Astrocyte (in vitro differentiated cells and primary cell): ENCODE data around the gene CCDC142. TPM values are rescaled to one million over a fixed set of nuclear protein-coding genes. Genes with fewer than 3 reads are reported as not detected.

ENCODE experiments used
- DNase-seq: peaks from one replicate; pipeline ENCODE4 v3.0.0-alpha.2; 2010; ENCODE audit warnings: low read depth
- FAIRE-seq: peaks from 2 replicates; lab custom pipeline; 2011; peaks lifted over from hg19 to GRCh38; lab: Jason Lieb, UNC
- H2AFZ ChIP-seq: 2 replicates; pipeline ENCODE4 v1.6.0; 2012; ENCODE audit warnings: low read depth, low read length, inconsistent platforms
- H3K27ac ChIP-seq: 2 replicates; pipeline ENCODE4 v1.5.1; 2011; ENCODE audit warnings: low read depth, low read length, inconsistent platforms
- H3K27me3 ChIP-seq: 2 replicates; pipeline ENCODE4 v1.6.0; 2011; ENCODE audit warnings: low read length, inconsistent platforms; ENCODE audit not compliant: insufficient read depth
- H3K36me3 ChIP-seq: 2 replicates; pipeline ENCODE4 v1.5.1; 2011; ENCODE audit warnings: low read length, inconsistent platforms; ENCODE audit not compliant: insufficient read depth
- H3K4me1 ChIP-seq: 2 replicates; pipeline ENCODE4 v1.5.1; 2011; ENCODE audit warnings: low read length, inconsistent platforms; ENCODE audit not compliant: insufficient read depth
- H3K4me2 ChIP-seq: 2 replicates; pipeline ENCODE4 v1.6.0; 2012; ENCODE audit warnings: low read length, inconsistent platforms
- H3K4me3 ChIP-seq: 2 replicates; pipeline ENCODE4 v1.5.1; 2011; ENCODE audit warnings: low read depth, mild to moderate bottlenecking, low read length, inconsistent platforms; ENCODE audit not compliant: insufficient read depth
- H3K79me2 ChIP-seq: 2 replicates; pipeline ENCODE4 v1.6.0; 2012; ENCODE audit warnings: mild to moderate bottlenecking, low read length, inconsistent platforms; ENCODE audit not compliant: insufficient read depth
- H3K9ac ChIP-seq: 2 replicates; pipeline ENCODE4 v1.6.0; 2012; ENCODE audit warnings: mild to moderate bottlenecking, low read length, inconsistent platforms
- H3K9me3 ChIP-seq: 2 replicates; pipeline ENCODE4 v1.5.1; 2012; ENCODE audit warnings: low read depth, mild to moderate bottlenecking, low read length, inconsistent platforms; ENCODE audit not compliant: insufficient read depth
- H4K20me1 ChIP-seq: 2 replicates; pipeline ENCODE4 v1.6.0; 2012; ENCODE audit warnings: low read length, inconsistent platforms; ENCODE audit not compliant: insufficient read depth
- H3K27ac Mint-ChIP-seq: one replicate; pipeline ENCODE4 v1.8.0; 2021; ENCODE audit warnings: mild to moderate bottlenecking, mixed read lengths; ENCODE audit not compliant: unreplicated experiment
- H3K27me3 Mint-ChIP-seq: one replicate; pipeline ENCODE4 v1.8.0; 2021; ENCODE audit warnings: low read depth, mixed read lengths; ENCODE audit not compliant: unreplicated experiment
- H3K36me3 Mint-ChIP-seq: one replicate; pipeline ENCODE4 v1.8.0; 2021; ENCODE audit warnings: low read depth, mixed read lengths; ENCODE audit not compliant: unreplicated experiment
- H3K4me1 Mint-ChIP-seq: one replicate; pipeline ENCODE4 v1.8.0; 2021; ENCODE audit warnings: low read depth, mixed read lengths; ENCODE audit not compliant: unreplicated experiment
- H3K4me3 Mint-ChIP-seq: one replicate; pipeline ENCODE4 v1.8.0; 2021; ENCODE audit warnings: mild to moderate bottlenecking, moderate library complexity, mixed read lengths; ENCODE audit not compliant: unreplicated experiment
- H3K9me3 Mint-ChIP-seq: one replicate; pipeline ENCODE4 v1.8.0; 2021; ENCODE audit warnings: mild to moderate bottlenecking, mixed read lengths; ENCODE audit not compliant: unreplicated experiment
- EZH2 ChIP-seq: IDR thresholded peaks from 2 replicates; pipeline ENCODE4 v1.6.1; 2012; ENCODE audit warnings: mild to moderate bottlenecking, low read length, inconsistent platforms; ENCODE audit not compliant: insufficient read depth
- total RNA-seq: library from RNA; stranded (reverse); gene quantifications from 2 replicates; pipeline ENCODE4 v1.2.1, GENCODE V29; 2021
- TF ChIP-seq, protein P1 (sequence below): IDR thresholded peaks from 2 replicates; pipeline ENCODE4 v1.5.1; 2011; ENCODE audit warnings: low read depth, mild to moderate bottlenecking, inconsistent platforms, low read length, moderate library complexity; ENCODE audit not compliant: insufficient read depth

CCDC142 gene
- total RNA-seq, 1 donor from 2014 or later = 11.2 TPM

DNA sequence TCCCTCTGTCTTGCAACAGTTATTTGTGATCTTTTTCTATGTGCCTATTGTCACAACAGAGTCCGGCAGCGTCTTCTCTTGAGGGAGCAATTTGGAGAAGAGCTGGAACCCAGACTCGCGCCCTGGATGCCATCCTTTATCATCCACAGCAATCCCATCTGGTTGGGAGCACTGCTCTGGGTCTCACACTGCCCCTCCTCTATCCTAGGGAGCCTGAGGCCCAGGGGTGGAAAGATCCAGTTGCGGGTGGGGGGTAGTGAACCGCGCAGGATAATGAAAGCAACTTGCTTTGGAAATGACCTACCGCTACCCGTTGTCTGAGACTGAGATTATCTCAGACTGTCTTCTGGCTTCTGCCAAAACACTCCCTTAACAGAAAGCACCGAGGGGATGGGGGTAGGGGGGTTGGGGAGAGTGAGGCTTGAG lies 23.8 kb downstream of the CCDC142 start:
- no peaks in the 10 kb centered on the region for H3K9me3 ChIP-seq
- no peaks in the 10 kb centered on the region for H3K9me3 Mint-ChIP-seq
- no peak for TF ChIP-seq EZH2
- TF ChIP-seq, protein P1, sequence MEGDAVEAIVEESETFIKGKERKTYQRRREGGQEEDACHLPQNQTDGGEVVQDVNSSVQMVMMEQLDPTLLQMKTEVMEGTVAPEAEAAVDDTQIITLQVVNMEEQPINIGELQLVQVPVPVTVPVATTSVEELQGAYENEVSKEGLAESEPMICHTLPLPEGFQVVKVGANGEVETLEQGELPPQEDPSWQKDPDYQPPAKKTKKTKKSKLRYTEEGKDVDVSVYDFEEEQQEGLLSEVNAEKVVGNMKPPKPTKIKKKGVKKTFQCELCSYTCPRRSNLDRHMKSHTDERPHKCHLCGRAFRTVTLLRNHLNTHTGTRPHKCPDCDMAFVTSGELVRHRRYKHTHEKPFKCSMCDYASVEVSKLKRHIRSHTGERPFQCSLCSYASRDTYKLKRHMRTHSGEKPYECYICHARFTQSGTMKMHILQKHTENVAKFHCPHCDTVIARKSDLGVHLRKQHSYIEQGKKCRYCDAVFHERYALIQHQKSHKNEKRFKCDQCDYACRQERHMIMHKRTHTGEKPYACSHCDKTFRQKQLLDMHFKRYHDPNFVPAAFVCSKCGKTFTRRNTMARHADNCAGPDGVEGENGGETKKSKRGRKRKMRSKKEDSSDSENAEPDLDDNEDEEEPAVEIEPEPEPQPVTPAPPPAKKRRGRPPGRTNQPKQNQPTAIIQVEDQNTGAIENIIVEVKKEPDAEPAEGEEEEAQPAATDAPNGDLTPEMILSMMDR = no peak
- H3K4me1 ChIP-seq = peaks cover 17% of the 10 kb centered on the region
- peak overlapping the region; percentile 56 for H3K27ac ChIP-seq
- no peak for DNase-seq
- no peaks in the 10 kb centered on the region for H3K27me3 Mint-ChIP-seq
- H3K4me3 ChIP-seq = peak overlapping the region; percentile 90
- peak overlapping the region; percentile 93 for H3K27ac Mint-ChIP-seq
- H3K79me2 ChIP-seq = peaks cover 39% of the 10 kb centered on the region
- H3K36me3 Mint-ChIP-seq = peaks cover 3% of the 10 kb centered on the region
- no peaks in the 10 kb centered on the region for H3K27me3 ChIP-seq
- H3K4me3 Mint-ChIP-seq = peak overlapping the region; percentile 98
- H3K36me3 ChIP-seq = peaks cover 4% of the 10 kb centered on the region
- peak overlapping the region; percentile 95 for H3K4me2 ChIP-seq
- no peak for FAIRE-seq
- H3K4me1 Mint-ChIP-seq = peaks cover 25% of the 10 kb centered on the region
- H3K9ac ChIP-seq = peak overlapping the region; percentile 89
- peaks cover 16% of the 10 kb centered on the region for H4K20me1 ChIP-seq
- peak overlapping the region; percentile 59 for H2AFZ ChIP-seq

DNA sequence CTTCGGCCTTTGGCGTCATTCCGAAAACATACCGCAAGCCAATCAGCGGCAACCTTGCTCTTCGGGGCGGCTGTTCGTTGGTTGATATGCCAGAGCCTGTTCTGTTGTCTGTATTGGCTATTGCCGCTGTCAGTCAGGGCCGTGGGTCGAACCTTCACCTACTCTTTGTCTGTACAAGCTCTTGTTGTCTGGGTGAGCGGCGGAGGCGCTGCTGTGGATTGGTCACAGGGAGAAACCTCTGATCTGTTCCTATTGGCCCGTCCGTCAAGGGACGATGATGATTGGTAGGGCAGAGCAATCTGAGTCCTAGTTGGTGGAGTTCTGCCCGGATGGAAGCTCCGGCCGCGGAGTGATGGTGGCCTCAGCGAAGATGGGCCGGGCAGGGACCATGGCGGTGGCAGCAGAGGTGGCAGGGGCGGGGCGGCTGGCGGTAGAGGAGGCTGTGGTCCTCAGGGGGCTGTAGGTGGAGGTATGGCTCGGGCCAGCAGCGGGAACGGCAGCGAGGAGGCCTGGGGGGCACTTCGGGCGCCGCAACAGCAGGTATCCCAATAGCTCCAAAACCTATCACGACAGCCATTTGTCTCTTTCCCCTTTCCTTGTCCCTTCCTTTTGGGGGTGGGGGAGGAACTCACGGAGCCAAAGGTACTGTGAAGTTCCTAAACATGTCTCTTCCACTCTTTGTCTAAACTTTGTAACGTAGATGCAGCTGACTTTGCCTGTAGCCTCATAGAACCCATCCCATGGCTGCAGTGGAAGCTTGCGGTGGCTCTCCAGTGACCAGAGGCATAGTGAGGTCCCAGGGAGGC lies 24.5 kb downstream of the CCDC142 start, which contains the start of gene WBP1:
TSS of gene WBP1 (plus strand) at position 307 of the 806 bp plus-strand sequence. CDS start at position 472, 165 bp downstream.
- H3K27ac Mint-ChIP-seq = peak within 1 kb of the TSS; percentile 93
- peak within 1 kb of the TSS; percentile 66 for H3K27ac ChIP-seq
- H3K9ac ChIP-seq = peak within 1 kb of the TSS; percentile 89
- H3K9me3 ChIP-seq = no peaks in the 10 kb centered on the region
- peak within 1 kb of the TSS; percentile 84 for H2AFZ ChIP-seq
- no peaks in the 10 kb centered on the region for H3K27me3 Mint-ChIP-seq
- no peaks in the 10 kb centered on the region for H3K9me3 Mint-ChIP-seq
- peak; percentile 100 for DNase-seq
- peak within 1 kb of the TSS; percentile 90 for H3K4me3 ChIP-seq
- FAIRE-seq = peak; percentile 86
- H3K4me1 Mint-ChIP-seq = peaks cover 24% of the 10 kb centered on the region
- H3K4me3 Mint-ChIP-seq = peak within 1 kb of the TSS; percentile 98
- H3K4me1 ChIP-seq = peaks cover 16% of the 10 kb centered on the region
- peaks cover 36% of the 10 kb centered on the region for H3K79me2 ChIP-seq
- peaks cover 4% of the 10 kb centered on the region for H3K36me3 ChIP-seq
- peak; percentile 80 for TF ChIP-seq EZH2
- TF ChIP-seq, protein P1 = no peak
- peaks cover 15% of the 10 kb centered on the region for H4K20me1 ChIP-seq
- peak within 1 kb of the TSS; percentile 95 for H3K4me2 ChIP-seq
- no peaks in the 10 kb centered on the region for H3K27me3 ChIP-seq
- peaks cover 3% of the 10 kb centered on the region for H3K36me3 Mint-ChIP-seq
